Measurements from ENCODE around the gene GALNT17.
"Not testable (repeated sequence)": the region's sequence is repeated elsewhere in the genome, so short reads cannot be mapped to it uniquely, and the experiment has no call there.

The GALNT17 gene

DNA sequence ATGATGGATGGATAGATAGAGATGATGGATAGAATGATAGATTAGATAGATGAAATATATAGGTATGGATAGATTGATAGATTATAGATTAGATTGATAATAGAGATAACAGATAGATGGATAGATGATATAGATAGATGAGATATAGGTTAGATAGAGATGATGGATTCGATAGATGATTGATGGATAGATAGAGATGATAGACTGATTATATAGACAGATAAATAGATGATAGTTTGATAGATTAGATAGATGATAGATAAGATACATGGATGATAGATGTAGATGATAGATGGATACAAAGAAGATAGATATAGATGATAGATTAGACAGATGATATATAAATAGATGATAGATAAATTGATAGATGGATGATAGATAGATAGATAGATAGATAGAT, 448.1 kb downstream of the GALNT17 start:
- no peaks in the 10 kb centered on the region for H3K36me3 Mint-ChIP-seq
- H3K27me3 Mint-ChIP-seq, result no peaks in the 10 kb centered on the region

DNA sequence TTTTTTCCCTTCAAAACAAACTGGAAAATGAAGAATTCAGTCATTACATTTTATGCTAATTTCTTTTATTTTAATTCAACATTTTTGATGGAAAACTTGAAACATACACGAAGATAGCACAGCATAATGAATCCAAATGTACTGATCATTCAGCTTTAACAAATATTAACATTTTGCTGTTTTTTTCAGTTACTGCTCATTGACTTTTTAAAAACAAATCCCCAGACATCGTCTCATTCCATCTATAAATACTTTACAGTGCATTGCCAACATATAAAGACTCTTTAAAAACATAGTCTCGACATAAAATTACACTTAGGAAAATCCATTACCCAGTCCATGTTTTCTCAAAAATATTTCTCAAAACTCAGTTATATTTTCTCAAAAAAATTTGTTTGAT, 452.3 kb downstream of the GALNT17 start:
- H3K27ac Mint-ChIP-seq, result no peak overlapping the region
- peaks cover 4% of the 10 kb centered on the region for H3K9me3 Mint-ChIP-seq (ENCODE audit: low read depth)
- H3K4me1 Mint-ChIP-seq (ENCODE audit: low read depth), result no peaks in the 10 kb centered on the region
- no peak overlapping the region for H3K4me3 Mint-ChIP-seq
- no peaks in the 10 kb centered on the region for H3K27me3 Mint-ChIP-seq
- no peaks in the 10 kb centered on the region for H3K36me3 Mint-ChIP-seq

More for the DNA sequence above, 448.1 kb downstream of the GALNT17 start:
- H3K4me3 Mint-ChIP-seq, result no peak overlapping the region
- peaks cover 12% of the 10 kb centered on the region for H3K9me3 Mint-ChIP-seq (ENCODE audit: low read depth)
- H3K4me1 Mint-ChIP-seq (ENCODE audit: low read depth), result no peaks in the 10 kb centered on the region
- H3K27ac Mint-ChIP-seq, result no peak overlapping the region

DNA sequence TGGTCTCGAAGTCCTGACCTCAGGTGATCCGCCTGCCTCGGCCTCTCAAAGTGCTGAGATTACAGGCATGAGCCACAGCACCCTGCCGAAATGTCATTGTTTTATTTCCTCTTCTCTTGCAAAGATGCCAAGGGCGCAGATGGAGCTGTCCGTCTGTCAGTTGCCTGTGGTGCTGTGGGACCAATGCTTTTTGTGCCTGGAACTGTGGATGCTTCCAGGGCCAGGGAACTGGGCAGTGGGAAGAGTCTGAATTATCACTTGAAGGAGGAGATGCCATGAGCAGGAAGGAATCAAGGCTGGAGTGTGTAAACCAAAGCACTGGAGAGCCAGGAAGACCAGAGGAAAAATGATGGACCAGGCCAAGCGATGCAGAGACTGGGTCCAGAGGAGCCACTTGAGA, 459.9 kb downstream of the GALNT17 start:
- H3K36me3 Mint-ChIP-seq, result no peaks in the 10 kb centered on the region
- H3K27ac Mint-ChIP-seq, result no peak overlapping the region

DNA sequence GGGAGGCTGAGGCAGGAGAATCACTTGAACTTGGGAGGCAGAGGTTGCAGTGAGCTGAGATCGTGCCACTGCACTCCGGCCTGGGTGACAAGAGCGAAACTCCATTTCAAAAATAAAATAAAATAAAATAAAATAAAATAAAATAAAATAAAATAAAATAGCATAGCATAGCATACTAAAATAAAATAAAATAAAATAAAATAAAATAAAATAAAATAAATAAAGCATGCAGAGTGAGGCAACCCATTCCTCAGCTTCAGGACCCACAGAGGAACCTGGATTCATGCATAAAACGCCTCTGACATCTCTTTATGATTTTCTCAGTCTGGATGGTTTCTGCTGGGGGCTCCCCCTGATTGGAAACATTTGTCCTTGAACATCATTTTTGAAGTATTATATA, 460.4 kb downstream of the GALNT17 start:
- not testable (repeated sequence) for H3K4me3 Mint-ChIP-seq; H3K4me1 Mint-ChIP-seq (ENCODE audit: low read depth); H3K27me3 Mint-ChIP-seq; H3K36me3 Mint-ChIP-seq; H3K9me3 Mint-ChIP-seq (ENCODE audit: low read depth); H3K27ac Mint-ChIP-seq

More for the DNA sequence above, 459.9 kb downstream of the GALNT17 start:
- no peaks in the 10 kb centered on the region for H3K4me1 Mint-ChIP-seq (ENCODE audit: low read depth)
- H3K27me3 Mint-ChIP-seq, result no peaks in the 10 kb centered on the region
- no peak overlapping the region for H3K4me3 Mint-ChIP-seq
- H3K9me3 Mint-ChIP-seq (ENCODE audit: low read depth), result no peaks in the 10 kb centered on the region

DNA sequence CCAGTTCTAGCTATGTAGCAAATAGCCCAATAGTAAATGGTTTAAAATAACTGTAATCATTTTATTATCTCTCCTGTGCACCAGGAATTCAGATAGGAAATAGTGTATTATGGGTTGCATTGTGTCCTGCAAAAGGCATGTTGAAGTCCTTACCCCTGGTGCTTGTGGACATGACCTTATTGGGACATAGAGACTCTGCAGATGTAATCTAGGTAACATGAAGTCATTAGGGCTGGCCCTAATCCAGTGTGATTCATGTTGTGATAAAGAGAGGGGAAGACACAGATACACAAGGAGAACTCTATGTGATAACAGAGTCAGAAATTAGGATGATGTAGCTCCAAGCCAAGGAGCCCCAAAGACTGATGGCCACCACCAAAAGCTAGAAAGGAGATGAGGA, 462.8 kb downstream of the GALNT17 start:
- Mint-ChIP-seq H3K9me3 (ENCODE audit: low read depth) (peaks cover 6% of the 10 kb centered on the region), H3K4me3 (no peak overlapping the region), H3K36me3 (no peaks in the 10 kb centered on the region), H3K27me3 (no peaks in the 10 kb centered on the region), H3K27ac (no peak overlapping the region), H3K4me1 (ENCODE audit: low read depth) (no peaks in the 10 kb centered on the region)

DNA sequence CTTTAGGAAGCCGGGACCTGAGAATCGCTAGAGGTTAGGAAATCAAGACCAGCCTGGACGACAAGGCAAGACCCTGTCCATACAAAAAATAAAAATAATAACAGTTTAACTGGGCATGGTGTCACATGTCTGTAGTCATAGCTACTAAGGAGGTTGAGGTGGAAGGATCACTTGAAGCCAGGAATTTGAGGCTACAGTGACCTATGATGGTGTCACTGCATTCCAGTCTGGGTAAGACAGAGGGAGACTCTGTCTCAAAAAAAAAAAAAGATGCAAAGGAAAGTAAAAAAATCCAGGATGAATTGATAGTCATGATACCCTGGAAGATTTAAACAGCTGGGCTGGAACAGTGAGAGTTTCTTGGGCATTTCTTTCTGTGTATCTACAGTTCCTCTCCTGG, 463.2 kb downstream of the GALNT17 start:
- H3K36me3 Mint-ChIP-seq, result no peaks in the 10 kb centered on the region
- H3K9me3 Mint-ChIP-seq (ENCODE audit: low read depth), result peaks cover 11% of the 10 kb centered on the region
- no peaks in the 10 kb centered on the region for H3K4me1 Mint-ChIP-seq (ENCODE audit: low read depth)
- H3K4me3 Mint-ChIP-seq, result no peak overlapping the region
- H3K27ac Mint-ChIP-seq, result no peak overlapping the region
- H3K27me3 Mint-ChIP-seq, result no peaks in the 10 kb centered on the region

DNA sequence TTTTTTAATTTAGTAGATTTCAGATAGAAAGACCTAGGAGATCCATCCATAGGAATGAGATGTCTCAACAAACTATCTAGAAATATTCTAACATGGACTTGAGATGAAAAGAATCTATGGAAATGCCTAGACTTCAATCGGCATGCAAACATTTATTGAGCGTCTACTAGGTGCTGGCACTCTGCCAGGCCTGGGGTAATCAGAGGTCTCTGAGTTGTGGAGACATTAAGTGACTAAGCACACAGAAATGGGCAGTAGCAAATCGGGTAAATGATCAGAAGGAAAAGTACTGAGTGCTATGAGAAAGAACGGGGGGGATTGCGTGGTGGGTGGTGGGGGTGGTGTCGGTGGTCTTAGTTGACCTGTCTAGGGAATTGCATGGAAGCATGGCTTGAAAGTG, 466.6 kb downstream of the GALNT17 start:
- Mint-ChIP-seq H3K36me3 (no peaks in the 10 kb centered on the region), H3K27ac (no peak overlapping the region), H3K27me3 (no peaks in the 10 kb centered on the region), H3K9me3 (ENCODE audit: low read depth) (peaks cover 17% of the 10 kb centered on the region), H3K4me1 (ENCODE audit: low read depth) (no peaks in the 10 kb centered on the region), H3K4me3 (no peak overlapping the region)

DNA sequence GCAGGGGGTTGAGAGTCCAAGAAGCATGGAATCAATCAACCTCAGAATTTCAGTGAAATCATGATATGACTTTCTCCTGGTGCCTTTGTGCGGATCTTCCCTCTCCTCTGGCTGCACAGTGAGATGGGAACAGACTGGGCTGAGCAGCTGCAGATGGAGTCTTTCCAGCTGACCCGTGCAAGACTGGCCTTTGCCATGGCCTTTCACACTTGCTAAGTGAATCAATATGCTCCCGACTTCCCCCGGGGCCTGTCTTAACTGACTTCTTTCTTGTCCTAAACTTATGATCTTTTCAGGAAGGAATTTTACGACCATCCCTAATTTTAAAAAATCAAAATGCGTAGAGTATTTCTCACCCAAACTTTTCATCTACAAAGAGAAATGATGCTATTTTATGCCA, 469.9 kb downstream of the GALNT17 start:
- Mint-ChIP-seq H3K4me1 (ENCODE audit: low read depth) (no peaks in the 10 kb centered on the region), H3K36me3 (no peaks in the 10 kb centered on the region), H3K27ac (no peak overlapping the region), H3K27me3 (no peaks in the 10 kb centered on the region), H3K4me3 (no peak overlapping the region), H3K9me3 (ENCODE audit: low read depth) (peaks cover 17% of the 10 kb centered on the region)

DNA sequence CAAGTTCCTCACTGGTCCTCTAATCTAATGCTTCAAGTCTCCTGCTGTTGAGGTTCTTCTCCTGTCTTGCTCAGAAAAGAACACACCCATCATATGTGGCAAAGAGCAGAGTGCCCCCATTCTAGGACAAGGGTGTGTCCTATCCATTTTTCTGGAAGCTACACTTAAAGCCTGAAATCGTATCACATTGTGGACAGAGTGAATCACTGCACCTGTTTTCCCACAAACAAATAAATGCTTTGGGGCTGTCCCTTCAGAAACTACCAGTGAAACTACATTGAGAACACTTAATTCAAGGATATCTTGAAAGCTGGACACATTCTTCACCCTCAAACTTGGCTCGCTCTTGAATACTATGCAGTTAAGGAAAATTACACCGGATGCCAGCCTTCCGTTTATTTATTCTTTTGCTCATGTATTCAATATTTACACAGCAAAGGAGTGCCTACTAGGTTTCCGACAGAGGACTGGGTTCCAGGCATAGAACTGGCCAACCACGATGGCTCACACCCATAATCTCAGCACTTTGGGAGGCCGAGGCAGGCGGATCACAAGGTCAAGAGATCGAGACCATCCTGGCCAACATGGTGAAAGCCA, 473.0 kb downstream of the GALNT17 start:
- H3K9me3 Mint-ChIP-seq (ENCODE audit: low read depth), result peaks cover 19% of the 10 kb centered on the region
- H3K4me1 Mint-ChIP-seq (ENCODE audit: low read depth), result no peaks in the 10 kb centered on the region
- no peaks in the 10 kb centered on the region for H3K36me3 Mint-ChIP-seq
- no peak overlapping the region for H3K27ac Mint-ChIP-seq
- no peak overlapping the region for H3K4me3 Mint-ChIP-seq
- no peaks in the 10 kb centered on the region for H3K27me3 Mint-ChIP-seq

DNA sequence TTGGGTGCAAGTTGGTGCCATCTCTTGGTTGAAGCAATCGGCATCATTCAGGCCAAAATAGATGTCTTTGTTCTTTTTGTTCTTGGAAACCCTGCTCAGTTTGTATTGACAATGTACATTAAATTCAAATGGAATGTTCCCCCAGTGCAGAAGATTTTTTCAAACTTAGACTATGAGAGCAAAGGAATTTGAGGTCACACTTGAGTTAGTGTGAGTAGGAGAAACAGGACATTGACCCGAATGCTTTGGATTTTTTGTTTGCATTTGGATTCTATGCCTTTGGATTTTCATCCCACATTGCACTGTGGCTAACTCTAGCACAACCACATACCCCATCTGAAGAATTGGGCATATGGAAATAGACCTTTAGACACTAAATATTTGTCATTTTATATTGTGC, 480.0 kb downstream of the GALNT17 start:
- Mint-ChIP-seq H3K27ac (no peak overlapping the region), H3K9me3 (ENCODE audit: low read depth) (peaks cover 18% of the 10 kb centered on the region), H3K36me3 (no peaks in the 10 kb centered on the region), H3K27me3 (no peaks in the 10 kb centered on the region), H3K4me3 (no peak overlapping the region), H3K4me1 (ENCODE audit: low read depth) (no peaks in the 10 kb centered on the region)

DNA sequence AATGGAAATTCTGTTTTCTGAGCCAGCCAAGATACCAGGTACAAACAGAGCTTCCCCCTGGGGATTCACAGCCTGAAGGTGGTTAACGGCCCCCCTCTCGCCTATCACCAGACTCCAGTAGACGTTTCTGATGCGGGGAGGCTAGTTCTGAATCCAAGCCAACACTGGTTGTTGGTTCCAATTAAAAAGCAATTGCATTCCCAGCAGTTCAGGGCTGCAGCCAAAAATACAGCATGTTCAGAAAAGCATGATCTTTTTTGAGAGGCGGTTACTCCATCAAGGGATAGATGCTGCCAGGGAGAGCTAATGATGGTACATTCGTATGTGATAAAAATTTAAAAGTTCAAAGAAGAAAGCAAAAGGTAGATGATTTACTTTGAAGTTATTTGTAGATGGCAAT, 481.0 kb downstream of the GALNT17 start:
- H3K27ac Mint-ChIP-seq, result no peak overlapping the region
- H3K4me3 Mint-ChIP-seq, result no peak overlapping the region
- H3K4me1 Mint-ChIP-seq (ENCODE audit: low read depth), result no peaks in the 10 kb centered on the region
- H3K9me3 Mint-ChIP-seq (ENCODE audit: low read depth), result peaks cover 14% of the 10 kb centered on the region
- H3K27me3 Mint-ChIP-seq, result no peaks in the 10 kb centered on the region
- no peaks in the 10 kb centered on the region for H3K36me3 Mint-ChIP-seq

DNA sequence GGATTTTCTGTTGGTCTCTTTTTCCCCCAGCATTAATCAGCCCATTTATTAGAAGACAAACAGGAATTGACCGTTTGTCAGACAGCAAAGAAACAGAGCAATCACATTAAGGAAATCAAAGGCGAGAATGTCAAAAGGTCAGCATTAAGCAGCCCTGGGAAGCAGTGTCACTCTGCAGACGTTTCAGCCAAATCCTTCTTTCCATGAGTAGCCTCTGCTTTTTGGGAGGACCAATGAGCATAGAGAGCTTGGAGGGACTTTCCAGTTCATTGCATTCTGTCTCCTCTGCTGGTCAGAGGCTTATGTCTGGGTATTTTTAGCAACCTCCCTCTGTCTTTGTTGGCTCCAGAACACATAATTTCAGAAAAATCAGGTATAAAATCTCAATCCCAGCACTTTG, 481.4 kb downstream of the GALNT17 start:
- Mint-ChIP-seq H3K4me3 (no peak overlapping the region), H3K4me1 (ENCODE audit: low read depth) (no peaks in the 10 kb centered on the region), H3K27me3 (no peaks in the 10 kb centered on the region), H3K9me3 (ENCODE audit: low read depth) (peaks cover 12% of the 10 kb centered on the region), H3K27ac (no peak overlapping the region), H3K36me3 (no peaks in the 10 kb centered on the region)

DNA sequence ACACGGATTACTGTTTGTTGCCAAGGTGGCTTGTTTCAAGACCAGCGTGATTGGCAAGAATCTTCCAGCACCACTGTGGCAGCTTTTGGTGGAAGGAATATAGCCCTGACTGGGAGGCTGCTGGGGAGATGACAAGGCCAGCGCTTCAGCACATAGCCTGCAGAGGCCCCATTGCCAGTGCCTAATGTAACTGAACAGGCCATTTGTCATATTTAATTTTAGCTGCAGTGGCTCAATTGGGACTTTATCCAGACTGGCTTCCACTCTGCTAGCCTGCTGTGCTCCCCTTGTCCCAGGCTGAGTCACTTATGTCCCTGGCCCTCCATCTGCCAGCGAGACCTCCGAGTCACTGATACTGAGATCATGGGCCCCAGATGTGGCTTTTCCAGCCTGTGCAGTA, 483.1 kb downstream of the GALNT17 start:
- peaks cover 8% of the 10 kb centered on the region for H3K9me3 Mint-ChIP-seq (ENCODE audit: low read depth)
- H3K27me3 Mint-ChIP-seq, result no peaks in the 10 kb centered on the region
- no peaks in the 10 kb centered on the region for H3K4me1 Mint-ChIP-seq (ENCODE audit: low read depth)
- H3K27ac Mint-ChIP-seq, result no peak overlapping the region
- H3K36me3 Mint-ChIP-seq, result no peaks in the 10 kb centered on the region
- no peak overlapping the region for H3K4me3 Mint-ChIP-seq

DNA sequence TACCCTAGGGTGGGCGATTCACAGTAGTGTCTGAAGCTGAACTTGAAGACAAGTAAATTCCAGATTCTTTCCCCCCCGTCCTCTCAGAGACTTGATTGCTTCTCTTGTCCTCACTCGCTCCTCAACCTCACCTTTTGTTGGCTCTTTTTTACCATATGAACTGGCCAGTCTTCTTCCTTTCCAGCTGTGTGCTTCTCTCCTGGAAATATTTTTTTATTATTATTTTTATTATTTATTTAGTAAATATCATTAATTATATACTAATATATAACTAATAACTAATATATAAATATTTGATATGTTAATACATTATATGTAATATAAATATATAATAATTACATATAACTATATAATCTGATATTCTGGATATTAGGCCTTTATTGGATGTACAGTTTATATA, 484.3 kb downstream of the GALNT17 start:
- Mint-ChIP-seq H3K27ac (no peak overlapping the region), H3K9me3 (ENCODE audit: low read depth) (peaks cover 8% of the 10 kb centered on the region), H3K27me3 (no peaks in the 10 kb centered on the region), H3K36me3 (no peaks in the 10 kb centered on the region), H3K4me3 (no peak overlapping the region), H3K4me1 (ENCODE audit: low read depth) (no peaks in the 10 kb centered on the region)

DNA sequence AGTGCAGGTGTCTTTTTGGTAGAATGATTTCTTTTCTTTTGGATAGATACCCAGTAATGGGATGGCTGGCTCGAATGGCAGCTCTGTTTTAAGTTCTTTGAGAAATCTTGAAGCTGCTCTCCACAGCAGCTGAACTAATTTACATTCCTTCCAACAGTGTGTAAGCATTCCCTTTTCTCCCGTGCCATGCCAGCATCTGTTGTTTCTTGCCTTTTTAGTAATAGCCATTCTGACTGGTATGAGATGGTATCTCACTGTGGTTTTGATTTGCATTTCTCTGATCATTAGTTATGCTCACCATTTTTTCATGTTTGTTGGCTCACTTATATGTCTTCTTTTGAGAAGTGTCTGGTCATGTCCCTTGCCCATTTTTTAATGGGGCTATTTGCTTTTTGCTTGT, 486.3 kb downstream of the GALNT17 start:
- Mint-ChIP-seq H3K4me3 (no peak overlapping the region), H3K27me3 (no peaks in the 10 kb centered on the region), H3K36me3 (no peaks in the 10 kb centered on the region), H3K4me1 (ENCODE audit: low read depth) (no peaks in the 10 kb centered on the region), H3K27ac (no peak overlapping the region), H3K9me3 (ENCODE audit: low read depth) (no peaks in the 10 kb centered on the region)

DNA sequence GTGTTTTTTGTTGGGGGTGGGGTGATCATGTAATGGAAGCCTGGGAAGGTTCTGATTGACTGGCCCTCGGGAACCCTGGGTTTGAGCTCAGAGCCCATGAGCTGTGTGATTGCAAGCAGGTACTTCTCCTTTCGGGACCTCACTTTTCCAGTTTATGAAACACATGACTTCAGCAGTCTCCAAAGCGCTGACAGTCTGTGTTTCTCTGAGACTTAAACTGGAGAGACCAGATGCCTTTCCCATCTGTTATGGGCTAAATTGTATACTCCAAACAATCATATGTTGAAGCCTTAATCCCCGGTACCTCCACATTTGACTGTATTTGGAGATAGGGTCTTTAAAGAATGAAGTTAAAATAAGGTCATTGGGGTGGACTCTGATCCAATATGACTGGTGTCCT, 493.6 kb downstream of the GALNT17 start:
- H3K27ac Mint-ChIP-seq, result no peak overlapping the region
- H3K9me3 Mint-ChIP-seq (ENCODE audit: low read depth), result no peaks in the 10 kb centered on the region
- peaks cover 2% of the 10 kb centered on the region for H3K27me3 Mint-ChIP-seq
- H3K4me1 Mint-ChIP-seq (ENCODE audit: low read depth), result no peaks in the 10 kb centered on the region
- H3K4me3 Mint-ChIP-seq, result no peak overlapping the region
- no peaks in the 10 kb centered on the region for H3K36me3 Mint-ChIP-seq

Data from activated naive CD8-positive, alpha-beta T cell (primary cell).